Measurements from ENCODE around the gene SIK3. TPM values are rescaled to one million over a fixed set of nuclear protein-coding genes. Genes with fewer than 3 reads are reported as not detected.

Gene SIK3
- polyA plus RNA-seq, 1 of the 3 experiments (the other 2 are of a cell fraction), result 5.1 TPM

DNA sequence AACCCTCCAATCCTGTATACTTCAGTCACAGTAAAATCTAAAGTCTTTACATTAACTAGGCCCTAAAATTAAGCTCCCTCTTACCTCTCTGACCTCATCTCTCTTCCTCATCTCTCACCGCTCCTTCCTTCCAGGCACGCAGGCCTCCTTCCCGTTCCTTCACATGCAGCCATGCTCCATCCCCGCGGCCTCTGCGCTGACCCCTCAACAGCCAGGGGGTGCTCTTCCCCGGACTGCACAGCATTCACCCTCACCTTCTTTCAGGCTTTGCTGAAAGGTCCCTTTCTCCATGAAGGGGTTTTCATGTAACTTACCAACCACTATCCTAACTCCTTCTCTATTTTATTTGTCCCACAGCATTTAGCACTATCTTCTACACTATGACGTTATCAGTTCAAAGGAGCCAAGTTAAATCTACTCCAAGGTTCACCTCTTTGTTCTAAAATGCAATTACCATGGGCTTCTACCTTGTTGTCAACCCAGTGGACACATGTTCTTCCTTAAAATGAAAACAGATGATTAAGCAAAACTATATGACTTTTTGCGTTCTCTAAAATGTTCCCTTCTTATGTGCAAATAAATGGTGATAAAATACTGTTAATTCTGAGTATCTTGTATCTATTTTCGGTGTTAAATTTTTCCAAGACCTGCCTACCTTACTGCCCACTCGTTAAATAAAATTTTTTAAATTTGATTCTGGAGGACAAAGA lies 203.0 kb downstream of the SIK3 start:
- TF ChIP-seq SIN3A (IDR thresholded peaks at IDR 0.05; ENCODE audit: borderline replicate concordance, low read depth, low read length) (no peak), SMC3 (IDR thresholded peaks at IDR 0.05; ENCODE audit: low read depth, low read length) (peak; percentile 31), RAD21 (IDR thresholded peaks at IDR 0.05; ENCODE audit: low read length) (peak; percentile 23; the same call in 1 of the 2 replicates)
- TF ChIP-seq, protein P1, sequence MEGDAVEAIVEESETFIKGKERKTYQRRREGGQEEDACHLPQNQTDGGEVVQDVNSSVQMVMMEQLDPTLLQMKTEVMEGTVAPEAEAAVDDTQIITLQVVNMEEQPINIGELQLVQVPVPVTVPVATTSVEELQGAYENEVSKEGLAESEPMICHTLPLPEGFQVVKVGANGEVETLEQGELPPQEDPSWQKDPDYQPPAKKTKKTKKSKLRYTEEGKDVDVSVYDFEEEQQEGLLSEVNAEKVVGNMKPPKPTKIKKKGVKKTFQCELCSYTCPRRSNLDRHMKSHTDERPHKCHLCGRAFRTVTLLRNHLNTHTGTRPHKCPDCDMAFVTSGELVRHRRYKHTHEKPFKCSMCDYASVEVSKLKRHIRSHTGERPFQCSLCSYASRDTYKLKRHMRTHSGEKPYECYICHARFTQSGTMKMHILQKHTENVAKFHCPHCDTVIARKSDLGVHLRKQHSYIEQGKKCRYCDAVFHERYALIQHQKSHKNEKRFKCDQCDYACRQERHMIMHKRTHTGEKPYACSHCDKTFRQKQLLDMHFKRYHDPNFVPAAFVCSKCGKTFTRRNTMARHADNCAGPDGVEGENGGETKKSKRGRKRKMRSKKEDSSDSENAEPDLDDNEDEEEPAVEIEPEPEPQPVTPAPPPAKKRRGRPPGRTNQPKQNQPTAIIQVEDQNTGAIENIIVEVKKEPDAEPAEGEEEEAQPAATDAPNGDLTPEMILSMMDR (IDR thresholded peaks at IDR 0.05), result peak; percentile 40
- peak; percentile 28 for DNase-seq
- Histone ChIP-seq H2AFZ (ENCODE audit: low read depth) (no peak overlapping the region), H3K9me3 (no peaks in the 10 kb centered on the region), H3K27ac (ENCODE audit: low read depth in 2 of 2, low read length in 1 of 2) (no peak overlapping the region), H4K20me1 (ENCODE audit: insufficient read depth) (no peaks in the 10 kb centered on the region), H3K27me3 (ENCODE audit: insufficient read depth) (no peaks in the 10 kb centered on the region), H3K79me2 (ENCODE audit: insufficient read depth) (no peaks in the 10 kb centered on the region), H3K4me2 (no peak overlapping the region), H3K9ac (no peak overlapping the region), H3F3A (replicated peaks; ENCODE audit: insufficient read depth) (no peaks in the 10 kb centered on the region), H3K36me3 (replicated peaks in 1 of 2; ENCODE audit: control insufficient read depth in 1 of 2, insufficient read depth in 2 of 2, low read length in 1 of 2) (peaks cover 12 to 15% of the 10 kb centered on the region in 2 experiments), H3K4me1 (ENCODE audit: control insufficient read depth in 1 of 2, insufficient read depth in 2 of 2, low read depth in 1 of 2, low read length in 1 of 2) (no peaks in the 10 kb centered on the region), H3K9me2 (no peaks in the 10 kb centered on the region), H3K4me3 (ENCODE audit: low read depth in 2 of 2, low read length in 1 of 2) (no peak overlapping the region)
- CTCF ChIA-PET, result interaction anchor here (0.9 to 1.3 kb wide), 3 partner anchors 8 to 13 kb away, joined by 3 read pairs; no protein-coding TSS in a partner anchor
- POLR2A ChIA-PET, result no interaction called here
- WGBS (ENCODE audit: low lambda C conversion rate), result 87% methylated on average over 11 of the region's 11 CpGs

DNA sequence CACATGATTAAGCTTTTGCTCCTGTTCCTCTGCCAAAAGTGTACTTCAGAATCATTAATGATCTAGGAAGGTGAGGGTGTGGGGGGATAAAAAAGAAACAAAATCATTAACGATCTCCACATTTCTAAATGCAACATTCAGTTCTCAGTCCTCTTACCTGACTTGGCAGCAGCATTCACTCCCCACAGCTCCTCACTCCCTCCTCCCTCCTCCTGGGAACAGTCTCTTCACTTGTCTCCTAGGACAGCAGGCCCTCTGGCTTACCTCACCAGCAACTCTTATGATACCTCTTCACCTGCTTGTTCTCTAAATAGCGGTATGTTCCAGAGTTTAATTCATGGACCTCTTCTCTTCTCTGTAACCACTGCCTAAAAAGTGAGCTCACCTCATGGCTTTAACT lies 204.3 kb downstream of the SIK3 start:
- POLR2A ChIA-PET, result no interaction called here
- no peaks in the 10 kb centered on the region for H3K27me3 ChIP-seq (ENCODE audit: insufficient read depth)
- H3K27ac ChIP-seq (ENCODE audit: low read depth in 2 of 2, low read length in 1 of 2), result no peak overlapping the region
- no peak for DNase-seq
- H3K9me2 ChIP-seq, result no peaks in the 10 kb centered on the region
- H2AFZ ChIP-seq (ENCODE audit: low read depth), result no peak overlapping the region
- no peak overlapping the region for H3K9ac ChIP-seq
- H3K36me3 ChIP-seq (replicated peaks in 1 of 2; ENCODE audit: control insufficient read depth in 1 of 2, insufficient read depth in 2 of 2, low read length in 1 of 2), result peaks cover 15 to 17% of the 10 kb centered on the region in 2 experiments
- H3K79me2 ChIP-seq (ENCODE audit: insufficient read depth), result no peaks in the 10 kb centered on the region
- H4K20me1 ChIP-seq (ENCODE audit: insufficient read depth), result no peaks in the 10 kb centered on the region
- no peaks in the 10 kb centered on the region for H3K4me1 ChIP-seq (ENCODE audit: control insufficient read depth in 1 of 2, insufficient read depth in 2 of 2, low read depth in 1 of 2, low read length in 1 of 2)
- 98% methylated on average over 2 of the region's 2 CpGs for WGBS (ENCODE audit: low lambda C conversion rate)
- no peak overlapping the region for H3K4me2 ChIP-seq
- H3K9me3 ChIP-seq, result no peaks in the 10 kb centered on the region
- no peak overlapping the region for H3K4me3 ChIP-seq (ENCODE audit: low read depth in 2 of 2, low read length in 1 of 2)
- H3F3A ChIP-seq (replicated peaks; ENCODE audit: insufficient read depth), result no peaks in the 10 kb centered on the region
- CTCF ChIA-PET, result interaction anchor here (0.9 to 1.3 kb wide), 3 partner anchors 8 to 26 kb away, joined by 3 read pairs; no protein-coding TSS in a partner anchor
- no peak for TF ChIP-seq CHD2 (IDR thresholded peaks at IDR 0.05; ENCODE audit: low read length, partially characterized antibody)
- TF ChIP-seq TEAD4 (IDR thresholded peaks at IDR 0.05; ENCODE audit: borderline replicate concordance, insufficient read depth), result no peak
- TF ChIP-seq ELF1 (IDR thresholded peaks at IDR 0.05), result no peak
- TF ChIP-seq, protein P1 (IDR thresholded peaks at IDR 0.05), result no peak
- TF ChIP-seq MEF2A (IDR thresholded peaks at IDR 0.05; ENCODE audit: borderline replicate concordance, low read depth), result no peak
- TF ChIP-seq TCF12 (IDR thresholded peaks at IDR 0.05), result no peak
- no peak for TF ChIP-seq JUND (IDR thresholded peaks at IDR 0.05)
- TF ChIP-seq NFIC (IDR thresholded peaks at IDR 0.05; ENCODE audit: borderline replicate concordance), result no peak
- no peak for TF ChIP-seq RXRA (IDR thresholded peaks at IDR 0.05; ENCODE audit: borderline replicate concordance, low read depth)
- no peak for TF ChIP-seq SIN3A (IDR thresholded peaks at IDR 0.05; ENCODE audit: borderline replicate concordance, low read depth, low read length)
- TF ChIP-seq, protein P2, sequence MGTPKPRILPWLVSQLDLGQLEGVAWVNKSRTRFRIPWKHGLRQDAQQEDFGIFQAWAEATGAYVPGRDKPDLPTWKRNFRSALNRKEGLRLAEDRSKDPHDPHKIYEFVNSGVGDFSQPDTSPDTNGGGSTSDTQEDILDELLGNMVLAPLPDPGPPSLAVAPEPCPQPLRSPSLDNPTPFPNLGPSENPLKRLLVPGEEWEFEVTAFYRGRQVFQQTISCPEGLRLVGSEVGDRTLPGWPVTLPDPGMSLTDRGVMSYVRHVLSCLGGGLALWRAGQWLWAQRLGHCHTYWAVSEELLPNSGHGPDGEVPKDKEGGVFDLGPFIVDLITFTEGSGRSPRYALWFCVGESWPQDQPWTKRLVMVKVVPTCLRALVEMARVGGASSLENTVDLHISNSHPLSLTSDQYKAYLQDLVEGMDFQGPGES (IDR thresholded peaks at IDR 0.05; ENCODE audit: low read depth, low read length), result no peak
- TF ChIP-seq GABPA (IDR thresholded peaks at IDR 0.05; ENCODE audit: low read depth), result no peak
- no peak for TF ChIP-seq TAF1 (IDR thresholded peaks at IDR 0.05; ENCODE audit: borderline replicate concordance, low read depth, low read length)
- no peak for TF ChIP-seq YY1 (IDR thresholded peaks at IDR 0.05; ENCODE audit: low read depth)
- TF ChIP-seq, protein P3, sequence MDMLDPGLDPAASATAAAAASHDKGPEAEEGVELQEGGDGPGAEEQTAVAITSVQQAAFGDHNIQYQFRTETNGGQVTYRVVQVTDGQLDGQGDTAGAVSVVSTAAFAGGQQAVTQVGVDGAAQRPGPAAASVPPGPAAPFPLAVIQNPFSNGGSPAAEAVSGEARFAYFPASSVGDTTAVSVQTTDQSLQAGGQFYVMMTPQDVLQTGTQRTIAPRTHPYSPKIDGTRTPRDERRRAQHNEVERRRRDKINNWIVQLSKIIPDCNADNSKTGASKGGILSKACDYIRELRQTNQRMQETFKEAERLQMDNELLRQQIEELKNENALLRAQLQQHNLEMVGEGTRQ (IDR thresholded peaks at IDR 0.05; ENCODE audit: borderline replicate concordance, low read depth, low read length), result no peak
- TF ChIP-seq RCOR1 (IDR thresholded peaks at IDR 0.05; ENCODE audit: low read length), result no peak
